NB4 (cell line): ENCODE measurements around the gene ELAVL3.

Experiments
- DNase-seq: peaks from one replicate; pipeline ENCODE4 v3.0.0; 2010; ENCODE audit warnings: low read depth
- H3K4me3 ChIP-seq: one replicate; pipeline ENCODE4 v1.5.1; 2011; ENCODE audit warnings: mild to moderate bottlenecking, low read depth, low read length, moderate library complexity
- MAX ChIP-seq: IDR thresholded peaks from 2 replicates; pipeline ENCODE4 v1.6.1; 2011; ENCODE audit warnings: low read depth, low read length
- MYC ChIP-seq: IDR thresholded peaks from 2 replicates; pipeline ENCODE4 v1.6.1; 2011; ENCODE audit warnings: low read depth, low read length
- POLR2A ChIP-seq: IDR thresholded peaks from 2 replicates; pipeline ENCODE4 v1.6.1; 2011; ENCODE audit warnings: mild to moderate bottlenecking; ENCODE audit not compliant: insufficient read length; ENCODE audit errors: extremely low read depth
- TF ChIP-seq, protein P1 (sequence below): IDR thresholded peaks from one replicate; pipeline ENCODE4 v1.5.1; 2012; ENCODE audit warnings: low read depth, low read length

ELAVL3 gene

GRCh38 chr19:11495885-11496284 is 15.0 kb upstream of the ELAVL3 start:
- TF ChIP-seq, protein P1, sequence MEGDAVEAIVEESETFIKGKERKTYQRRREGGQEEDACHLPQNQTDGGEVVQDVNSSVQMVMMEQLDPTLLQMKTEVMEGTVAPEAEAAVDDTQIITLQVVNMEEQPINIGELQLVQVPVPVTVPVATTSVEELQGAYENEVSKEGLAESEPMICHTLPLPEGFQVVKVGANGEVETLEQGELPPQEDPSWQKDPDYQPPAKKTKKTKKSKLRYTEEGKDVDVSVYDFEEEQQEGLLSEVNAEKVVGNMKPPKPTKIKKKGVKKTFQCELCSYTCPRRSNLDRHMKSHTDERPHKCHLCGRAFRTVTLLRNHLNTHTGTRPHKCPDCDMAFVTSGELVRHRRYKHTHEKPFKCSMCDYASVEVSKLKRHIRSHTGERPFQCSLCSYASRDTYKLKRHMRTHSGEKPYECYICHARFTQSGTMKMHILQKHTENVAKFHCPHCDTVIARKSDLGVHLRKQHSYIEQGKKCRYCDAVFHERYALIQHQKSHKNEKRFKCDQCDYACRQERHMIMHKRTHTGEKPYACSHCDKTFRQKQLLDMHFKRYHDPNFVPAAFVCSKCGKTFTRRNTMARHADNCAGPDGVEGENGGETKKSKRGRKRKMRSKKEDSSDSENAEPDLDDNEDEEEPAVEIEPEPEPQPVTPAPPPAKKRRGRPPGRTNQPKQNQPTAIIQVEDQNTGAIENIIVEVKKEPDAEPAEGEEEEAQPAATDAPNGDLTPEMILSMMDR = no peak
- TF ChIP-seq MAX (no peak), POLR2A (no peak), MYC (no peak)
- DNase-seq = no peak
- H3K4me3 ChIP-seq = no peak overlapping the region

DNA sequence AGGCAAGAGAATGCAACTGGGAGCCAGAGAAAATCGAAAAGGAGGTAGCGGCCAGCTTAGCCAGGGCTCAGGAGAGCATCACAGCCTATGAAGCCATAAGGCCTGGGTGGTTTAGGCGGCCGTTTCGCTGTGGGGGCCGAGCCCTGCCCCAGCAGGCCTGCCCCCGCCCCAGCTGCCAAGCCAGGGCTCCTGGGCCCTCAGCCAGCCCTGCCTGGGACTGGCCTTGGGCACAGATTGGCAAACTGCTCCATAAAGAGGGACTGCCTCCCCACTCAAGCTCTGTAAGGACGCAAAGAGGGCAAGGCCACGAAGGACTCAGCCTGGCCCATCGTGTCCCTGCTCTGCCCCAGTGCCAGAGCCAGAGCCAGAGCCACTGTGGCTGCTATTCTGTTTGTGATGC is 14.6 kb upstream of the ELAVL3 start:
- TF ChIP-seq MYC (no peak), POLR2A (no peak), MAX (no peak)
- TF ChIP-seq, protein P1 = no peak
- no peak for DNase-seq
- H3K4me3 ChIP-seq = no peak overlapping the region

DNA sequence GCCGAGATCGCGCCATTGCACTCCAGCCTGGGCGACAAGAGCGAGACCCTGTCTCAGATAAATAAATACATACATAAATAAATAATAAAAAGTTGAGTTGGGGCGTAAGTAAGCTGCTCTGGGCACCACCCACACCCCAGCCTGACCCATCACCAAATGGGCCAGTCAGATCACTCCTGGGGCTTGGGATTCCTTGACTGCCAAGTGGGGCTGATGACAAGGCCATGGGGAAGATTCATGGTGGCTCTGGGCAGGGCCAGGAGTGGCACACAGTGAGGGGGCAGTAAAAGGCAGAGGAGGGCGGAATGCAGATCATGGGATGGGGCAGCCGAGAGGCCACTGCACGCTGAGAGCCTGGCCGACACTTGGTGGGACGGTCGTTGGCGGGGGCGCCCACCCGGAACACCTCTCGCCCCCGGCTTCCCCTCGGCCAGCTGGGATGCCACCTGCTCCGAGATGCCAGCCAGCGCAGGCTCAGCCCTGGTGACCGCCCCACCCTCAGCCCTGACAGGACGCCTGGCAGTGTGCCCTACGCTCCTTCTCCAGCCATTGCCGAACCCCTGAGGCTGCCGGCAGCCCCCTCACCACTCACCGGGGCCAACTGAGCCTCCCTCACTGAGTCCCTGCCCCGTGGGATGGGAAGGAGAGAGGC is 13.9 kb upstream of the ELAVL3 start:
- TF ChIP-seq MAX (no peak), MYC (no peak), POLR2A (no peak)
- TF ChIP-seq, protein P1 = no peak
- no peak for DNase-seq

GRCh38 chr19:11489378-11489777 is 8.5 kb upstream of the ELAVL3 start:
- no peak for DNase-seq
- H3K4me3 ChIP-seq = no peak overlapping the region
- TF ChIP-seq MYC (no peak), POLR2A (no peak), MAX (no peak)
- TF ChIP-seq, protein P1 = no peak

More for the DNA sequence above, 13.9 kb upstream of the ELAVL3 start:
- H3K4me3 ChIP-seq = no peak overlapping the region

GRCh38 chr19:11486661-11487503 is 6.0 kb upstream of the ELAVL3 start:
- DNase-seq = no peak
- TF ChIP-seq, protein P1 = no peak
- TF ChIP-seq POLR2A = no peak
- H3K4me3 ChIP-seq = no peak overlapping the region
